Heart right ventricle (tissue), 16 donors: ENCODE data around the gene DNER. TPM values are rescaled to one million over a fixed set of nuclear protein-coding genes. Genes with fewer than 3 reads are reported as not detected.
"Not testable (repeated sequence)": the region's sequence is repeated elsewhere in the genome, so short reads cannot be mapped to it uniquely, and the experiment has no call there.

Experiments
- ATAC-seq, 8 donors: fragments of 200-7000 bp; cut with Tn5 transposase; one replicate each; pipeline ENCODE4 v1.9.1; 2020; ENCODE audit warnings: mild to moderate bottlenecking in 8 of 8, moderate library complexity in 8 of 8, moderate number of reproducible peaks in 1 of 8
- DNase-seq, 2 donors: peaks; one replicate each; pipeline ENCODE4 v3.0.0-alpha.2; 2020
- H3K27ac ChIP-seq, 10 donors: fragments of 200-600 bp; sonication (generic) in 2 of 10; one replicate each; pipeline versions ENCODE4 v1.5.0 to v1.8.0; 2020 to 2022; ENCODE audit warnings: mild to moderate bottlenecking in 3 of 10
- H3K27me3 ChIP-seq, 7 donors: fragments of 200-600 bp; one replicate each; pipeline ENCODE4 v1.8.0; 2021 to 2022; ENCODE audit warnings: mild to moderate bottlenecking in 2 of 7
- H3K36me3 ChIP-seq, 9 donors: fragments of 200-600 bp; sonication (generic) in 1 of 9; one replicate each; pipeline versions ENCODE4 v1.5.0 to v1.8.0; 2020 to 2022; ENCODE audit warnings: mild to moderate bottlenecking in 2 of 9
- H3K4me1 ChIP-seq, 9 donors: fragments of 200-600 bp; sonication (generic) in 1 of 9; one replicate each; pipeline versions ENCODE4 v1.5.0 to v1.8.0; 2020 to 2022; ENCODE audit warnings: mild to moderate bottlenecking in 4 of 9
- H3K4me3 ChIP-seq, 10 donors: fragments of 200-600 bp; sonication (generic) in 2 of 10; one replicate each; pipeline versions ENCODE4 v1.5.0 to v1.8.0; 2020 to 2022; ENCODE audit warnings: mild to moderate bottlenecking in 7 of 10, moderate library complexity in 2 of 10
- H3K9me3 ChIP-seq, 11 donors: fragments of 200-600 bp in 10 of 11; sonication (generic) in 2 of 11; one replicate each; pipeline versions ENCODE4 v1.5.0 to v1.8.0; 2013 to 2022; ENCODE audit warnings: mild to moderate bottlenecking in 2 of 11, control low read depth in 1 of 11, moderate library complexity in 1 of 11
- CTCF ChIP-seq, 9 donors: fragments of 200-600 bp; sonication (generic) in 2 of 9; IDR thresholded peaks; one replicate each; pipeline versions ENCODE4 v1.5.0 to v1.8.0; 2021 to 2022; ENCODE audit warnings: antibody characterized with exemption in 9 of 9, mild to moderate bottlenecking in 5 of 9, moderate library complexity in 1 of 9
- WGBS, 2 donors: extraction: QIAGEN DNeasy Blood & Tissue Kit; methylation state at CpG; one replicate each; pipeline ENCODE4 v1.1.7; 2013; ENCODE audit warnings: inconsistent platforms in 1 of 2; 5-methylcytosine and 5-hydroxymethylcytosine counted together
- intact Hi-C, 10 donors: fragments of 100-400 bp; cut with DNase I; formaldehyde crosslinking; loops; one replicate each; pipeline versions ENCODE4 v1.11.1 to v1.14.2; 2022
- polyA plus RNA-seq, 2 donors: library from polyadenylated mRNA; stranded (reverse); fragments of 200-250 nt; gene quantifications; one replicate each; pipeline ENCODE4 v1.2.3, GENCODE V29; 2013
- total RNA-seq, 10 donors: library from RNA; stranded (reverse); fragmentation: NEBNext Ultra II Directional in 3 of 10; extraction: Animal tissue kit (Norgen Biotek cat#: 25700) in 3 of 10; gene quantifications; one replicate each; pipeline versions ENCODE4 v1.2.1 to v1.2.4, GENCODE V29; 2021 to 2023
- donor health status: Arrhythmogenic right ventricular cardiomyopathy.
- donor health status: ischemic (EF 13 %, LVEDD 7.1; RV severe dilation, severe dysfunction).
- donor health status: healthy with polysubstance abuse.
- donor health status: DM: no; HTN: yes; CAD: no.
- donor health status: DM: no; HTN: no; CAD: no.
- donor health status: ischemic (EF 25% LVEDD 6.9; RV normal size, moderate dysfunction).
- donor health status: ischemic (EF 25% LVEDD 5.7; RV mildly dilated, moderate dysfunction).
- donor health status: healthy.
- donor health status: DM: yes; HTN: yes; CAD: no.
- donor health status: Ischemic cardiomyopathy.
- donor health status: ischemic (EF 35%, LVEDD 5.7; RV mildly dilated, moderate dysfunction).
- donor health status: nonischemic (EF 11% LVEDD 7.7; RV severe dilation, severe dysfunction).
- donor health status: DM: yes; HTN: yes; CAD: no.
- donor health status: PGD.
- donor health status: ischemic (EF 29% LVEDD 5.4; RV normal size, mild dysfunction).
- donor health status: nonischemic (EF 23%, LVEDD 6.1; RV moderate dilation, normal function).

The DNER gene
- total and polyA plus RNA-seq, 12 donors, result 0.13 to 1.8 (median 0.69) TPM; not detected in 2

- DNase-seq (peak; percentile 15 to 49), ATAC-seq (peak in 1 of 8 donors; percentile 9)
- peaks cover 0 to 7% (median 0%) of the 10 kb centered on the region in 9 donors for H3K4me1 ChIP-seq
These were observed 372.0 kb downstream of the DNER start for GRCh38 chr2:229342376-229342775.

DNA sequence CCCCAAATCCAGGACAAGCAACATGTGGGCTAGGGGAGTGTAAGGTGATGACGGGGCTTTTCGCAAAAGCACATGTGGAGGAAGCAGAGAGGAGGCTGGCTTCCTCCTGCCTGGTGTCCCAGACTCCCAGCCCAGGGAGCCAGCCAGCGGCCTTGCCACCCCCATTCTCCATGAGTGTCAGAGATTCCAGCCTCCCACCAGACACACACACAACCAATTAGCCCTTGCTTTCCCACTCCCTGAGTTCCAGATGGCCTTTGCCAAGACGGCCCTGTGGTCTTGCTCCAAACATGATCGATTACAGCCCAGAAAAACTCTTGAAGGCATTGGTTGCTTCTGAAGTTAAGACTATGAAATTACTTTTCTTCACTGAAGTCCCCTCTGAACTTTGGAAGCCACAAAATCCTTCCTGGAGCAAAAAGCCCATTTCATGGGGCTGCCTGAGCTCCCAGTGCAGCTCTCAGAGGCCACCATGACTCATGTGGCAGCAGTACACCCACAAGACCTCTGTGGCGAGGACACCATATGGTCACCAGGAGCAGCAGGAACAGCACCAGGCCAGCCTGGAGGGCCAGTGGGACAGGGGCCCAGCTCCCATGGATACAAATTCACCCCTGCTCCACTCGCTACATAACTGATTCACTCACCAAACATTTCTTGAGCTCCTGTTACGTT, 374.1 kb downstream of the DNER start:
- ATAC-seq (no peak), DNase-seq (no peak)
- Histone ChIP-seq H3K36me3 (no peaks in the 10 kb centered on the region), H3K4me3 (no peak overlapping the region), H3K9me3 (no peaks in the 10 kb centered on the region), H3K27me3 (peaks cover 0 to 6% (median 0%) of the 10 kb centered on the region in 7 donors), H3K27ac (no peak overlapping the region), H3K4me1 (peaks cover 0 to 14% (median 0%) of the 10 kb centered on the region in 9 donors)
- intact Hi-C loops, result loop anchor here in 5 of 10 donors (5.0 to 10.0 kb wide), 2 partner anchors 245 to 247 kb away; no protein-coding TSS in a partner anchor
- WGBS, 2 donors, result 86% methylated on average over 8 of the region's 8 CpGs
- no peak for TF ChIP-seq CTCF (IDR thresholded peaks at IDR 0.05)

More at GRCh38 chr2:229342376-229342775, 372.0 kb downstream of the DNER start:
- TF ChIP-seq CTCF (IDR thresholded peaks at IDR 0.05), result peak in 7 of 9 donors; percentile 29 to 53 (median 37)
- Histone ChIP-seq H3K27ac (no peak overlapping the region), H3K36me3 (no peaks in the 10 kb centered on the region), H3K27me3 (peaks cover 0 to 6% (median 0%) of the 10 kb centered on the region in 7 donors), H3K9me3 (peaks cover 0 to 2% (median 0%) of the 10 kb centered on the region in 11 donors), H3K4me3 (no peak overlapping the region)
- intact Hi-C loops, result loop anchor here in 5 of 10 donors (5.0 to 10.0 kb wide), 2 partner anchors 242 to 245 kb away; no protein-coding TSS in a partner anchor
- WGBS, 2 donors, result 34 to 38% methylated on average over 4 of the region's 4 CpGs

DNA sequence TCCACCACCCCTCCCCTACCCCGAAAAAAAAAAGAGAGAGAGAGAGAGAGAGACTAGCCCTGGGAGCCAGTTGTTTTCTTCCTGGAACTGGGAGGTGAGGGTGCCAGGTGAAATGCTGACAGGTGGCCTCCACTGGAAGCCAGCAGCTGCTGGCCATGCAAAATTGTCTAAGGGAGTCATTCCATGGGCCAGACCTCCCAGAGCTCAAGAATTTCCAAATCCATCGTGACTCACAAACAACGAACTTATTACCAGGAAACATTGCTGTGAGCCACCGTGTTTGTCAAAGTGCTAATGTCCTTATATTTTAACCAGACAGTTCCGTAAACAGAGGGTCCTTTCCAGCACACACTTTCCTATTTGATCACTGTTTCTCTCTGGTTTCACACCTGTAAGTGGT, 374.7 kb downstream of the DNER start:
- H3K27ac ChIP-seq, result no peak overlapping the region
- intact Hi-C loops, result loop anchor here in 5 of 10 donors (5.0 to 10.0 kb wide), 2 partner anchors 245 to 248 kb away; no protein-coding TSS in a partner anchor
- H3K4me3 ChIP-seq, result no peak overlapping the region
- ATAC-seq, result no peak
- H3K9me3 ChIP-seq, result no peaks in the 10 kb centered on the region
- TF ChIP-seq CTCF (IDR thresholded peaks at IDR 0.05), result no peak
- 83 to 87% methylated on average over 5 of the region's 5 CpGs for WGBS, 2 donors
- H3K36me3 ChIP-seq, result no peaks in the 10 kb centered on the region
- peaks cover 0 to 14% (median 0%) of the 10 kb centered on the region in 9 donors for H3K4me1 ChIP-seq
- H3K27me3 ChIP-seq, result peaks cover 0 to 6% (median 0%) of the 10 kb centered on the region in 7 donors
- DNase-seq, result no peak

- intact Hi-C loops, H3K9me3 ChIP-seq, H3K27ac ChIP-seq, H3K36me3 ChIP-seq, H3K4me3 ChIP-seq, DNase-seq, ATAC-seq, H3K27me3 ChIP-seq: not testable (repeated sequence)
- peaks cover 0 to 14% (median 0%) of the 10 kb centered on the region in 9 donors for H3K4me1 ChIP-seq
- 85 to 92% methylated on average over 4 of the region's 4 CpGs for WGBS, 2 donors
These were observed 375.2 kb downstream of the DNER start for GRCh38 chr2:229339171-229339570.
